Tibial nerve (tissue), 4 donors: Measurements from ENCODE around the gene OLR1.

Experiments
- EP300 ChIP-seq, 2 donors: sonication (generic); formaldehyde crosslinking; IDR thresholded peaks; one replicate each; pipeline ENCODE4 v1.6.1; 2017; ENCODE audit warnings: antibody characterized with exemption in 2 of 2, mild to moderate bottlenecking in 1 of 2
- POLR2A ChIP-seq, 2 donors: fragments of 450-650 bp; IDR thresholded peaks; one replicate each; pipeline ENCODE4 v1.6.1; 2017; ENCODE audit warnings: antibody characterized with exemption in 2 of 2, mild to moderate bottlenecking in 2 of 2, moderate library complexity in 2 of 2
- TF ChIP-seq, protein P1 (sequence below), 5 experiments: fragments of 200-600 bp in 3 of 5; fragments of 450-650 bp in 2 of 5; sonication (generic) in 3 of 5; IDR thresholded peaks; one replicate each; pipeline ENCODE4 v1.5.1; 2016 to 2019; ENCODE audit warnings: antibody characterized with exemption in 5 of 5, mild to moderate bottlenecking in 3 of 5, moderate library complexity in 2 of 5

DNA sequence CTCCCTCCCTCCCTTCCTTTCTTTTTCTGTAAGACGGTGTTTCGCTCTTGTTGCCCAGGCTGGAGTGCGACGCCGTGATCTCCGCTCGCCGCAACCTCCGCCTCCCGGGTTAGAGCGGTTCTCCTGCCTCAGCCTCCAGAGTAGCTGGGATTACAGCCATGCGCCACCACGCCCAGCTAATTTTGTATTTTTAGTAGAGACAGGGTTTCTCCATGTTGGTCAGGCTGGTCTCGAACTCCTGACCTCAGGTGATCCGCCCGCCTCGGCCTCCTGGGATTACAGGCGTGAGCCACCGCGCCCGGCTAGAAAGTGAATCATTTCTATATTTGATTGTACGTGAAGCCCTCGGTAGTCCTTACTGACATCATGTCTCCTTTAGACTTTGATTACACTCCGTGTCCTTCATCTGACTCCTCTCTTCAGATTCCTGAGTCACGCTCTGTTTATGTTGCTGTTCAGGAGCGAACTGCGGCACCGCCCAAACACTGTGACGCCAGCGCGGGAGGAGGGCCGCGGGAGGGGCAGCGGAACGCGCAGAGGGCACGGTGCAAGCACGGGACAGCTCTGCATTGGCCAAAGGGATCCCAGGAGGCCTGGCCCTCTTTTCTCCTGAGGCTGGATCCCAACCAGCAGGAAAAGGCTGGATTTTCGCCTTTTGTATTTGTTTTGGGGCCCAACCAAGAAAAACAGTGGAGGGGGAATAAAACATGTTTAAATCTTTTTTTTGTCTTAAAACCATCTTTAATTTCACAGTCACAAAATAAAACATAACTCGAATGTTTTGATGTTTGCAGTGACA is 40.2 kb upstream of the OLR1 start:
- TF ChIP-seq, protein P1, sequence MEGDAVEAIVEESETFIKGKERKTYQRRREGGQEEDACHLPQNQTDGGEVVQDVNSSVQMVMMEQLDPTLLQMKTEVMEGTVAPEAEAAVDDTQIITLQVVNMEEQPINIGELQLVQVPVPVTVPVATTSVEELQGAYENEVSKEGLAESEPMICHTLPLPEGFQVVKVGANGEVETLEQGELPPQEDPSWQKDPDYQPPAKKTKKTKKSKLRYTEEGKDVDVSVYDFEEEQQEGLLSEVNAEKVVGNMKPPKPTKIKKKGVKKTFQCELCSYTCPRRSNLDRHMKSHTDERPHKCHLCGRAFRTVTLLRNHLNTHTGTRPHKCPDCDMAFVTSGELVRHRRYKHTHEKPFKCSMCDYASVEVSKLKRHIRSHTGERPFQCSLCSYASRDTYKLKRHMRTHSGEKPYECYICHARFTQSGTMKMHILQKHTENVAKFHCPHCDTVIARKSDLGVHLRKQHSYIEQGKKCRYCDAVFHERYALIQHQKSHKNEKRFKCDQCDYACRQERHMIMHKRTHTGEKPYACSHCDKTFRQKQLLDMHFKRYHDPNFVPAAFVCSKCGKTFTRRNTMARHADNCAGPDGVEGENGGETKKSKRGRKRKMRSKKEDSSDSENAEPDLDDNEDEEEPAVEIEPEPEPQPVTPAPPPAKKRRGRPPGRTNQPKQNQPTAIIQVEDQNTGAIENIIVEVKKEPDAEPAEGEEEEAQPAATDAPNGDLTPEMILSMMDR (IDR thresholded peaks at IDR 0.05), result peak in 2 of 5 experiments; percentile 21 to 23
- TF ChIP-seq POLR2A (IDR thresholded peaks at IDR 0.05) (peak; percentile 29 to 62), EP300 (IDR thresholded peaks at IDR 0.05) (peak; percentile 99)
